NCI-H2171 treated with DMSO at 0.1 percent for 48 hours (cell line): ENCODE results near the gene TKTL2.
A peak's percentile ranks its signal among the peaks of the same experiment; 100 is the strongest.

ENCODE experiments used
- DNase-seq: peaks from one replicate; lab custom pipeline; 2025; lab: John Stamatoyannopoulos, UW

TKTL2 gene

GRCh38 chr4:163473576-163473975 is at the start of gene TKTL2:
Gene TKTL2 (minus strand): TSS chr4:163473754. CDS start chr4:163473734, 20 bp downstream.
- DNase-seq, result no peak

GRCh38 chr4:163515198-163515597 is 41.6 kb upstream of the TKTL2 start:
- no peak for DNase-seq

- no peak for DNase-seq
Observed at GRCh38 chr4:163505374-163505773, 31.8 kb upstream of the TKTL2 start.

- DNase-seq, result no peak
Observed at GRCh38 chr4:163500586-163500985, 27.0 kb upstream of the TKTL2 start.

- peak; percentile 72 for DNase-seq
Observed at GRCh38 chr4:163495900-163496299, 22.3 kb upstream of the TKTL2 start.

- peak; percentile 88 for DNase-seq
Observed at GRCh38 chr4:163494360-163495241, 21.0 kb upstream of the TKTL2 start, which contains the start of gene TMA16. Gene TMA16 (plus strand): TSS chr4:163494690. CDS start chr4:163494802, 112 bp downstream.

- DNase-seq, result no peak
Observed at GRCh38 chr4:163493643-163494359, 20.2 kb upstream of the TKTL2 start.

GRCh38 chr4:163492951-163493504 is 19.5 kb upstream of the TKTL2 start:
- no peak for DNase-seq

- no peak for DNase-seq
Observed at GRCh38 chr4:163489929-163490328, 16.4 kb upstream of the TKTL2 start.

- no peak for DNase-seq
Observed at GRCh38 chr4:163486321-163486720, 12.8 kb upstream of the TKTL2 start.

- DNase-seq, result no peak
Observed at GRCh38 chr4:163485589-163485988, 12.0 kb upstream of the TKTL2 start.

- DNase-seq, result peak; percentile 24
Observed at GRCh38 chr4:163484906-163485305, 11.4 kb upstream of the TKTL2 start.

- no peak for DNase-seq
Observed at GRCh38 chr4:163482190-163482589, 8.6 kb upstream of the TKTL2 start.

GRCh38 chr4:163476761-163477438 is 3.3 kb upstream of the TKTL2 start:
- no peak for DNase-seq

GRCh38 chr4:163474027-163474426 is 473 bp upstream of the TKTL2 start:
- no peak for DNase-seq

- no peak for DNase-seq
Observed at GRCh38 chr4:163473130-163473529, 424 bp downstream of the TKTL2 start.

- DNase-seq, result no peak
Observed at GRCh38 chr4:163470391-163470790, 3.2 kb downstream of the TKTL2 start.

GRCh38 chr4:163467082-163467770 is 6.3 kb downstream of the TKTL2 start:
- DNase-seq, result no peak

- no peak for DNase-seq
Observed at GRCh38 chr4:163462556-163462955, 11.0 kb downstream of the TKTL2 start.

- no peak for DNase-seq
Observed at GRCh38 chr4:163448540-163449203, 24.9 kb downstream of the TKTL2 start.

GRCh38 chr4:163447481-163447880 is 26.1 kb downstream of the TKTL2 start:
- DNase-seq, result no peak
